H9 (cell line): ENCODE measurements around the gene CUEDC2. TPM values are rescaled to one million over a fixed set of nuclear protein-coding genes. Genes with fewer than 3 reads are reported as not detected.
A peak's percentile ranks its signal among the peaks of the same experiment; 100 is the strongest.

Experiments
- DNase-seq: peaks from one replicate; pipeline ENCODE4 v3.0.0-alpha.2; 2017
- H2AFZ ChIP-seq: one replicate; pipeline ENCODE4 v1.6.1; 2013; ENCODE audit warnings: mild to moderate bottlenecking, low read length, control low read depth, moderate library complexity
- H2AK5ac ChIP-seq: 2 replicates; pipeline ENCODE4 v1.6.1; 2013; ENCODE audit warnings: low read length, control low read depth, mixed read lengths; ENCODE audit not compliant: insufficient read length
- H2BK120ac ChIP-seq: one replicate; pipeline ENCODE4 v1.6.1; 2013; ENCODE audit warnings: low read depth, mild to moderate bottlenecking, low read length, control low read depth, inconsistent platforms; ENCODE audit not compliant: poor library complexity, severe bottlenecking
- H2BK12ac ChIP-seq: 2 replicates; pipeline ENCODE4 v1.6.1; 2013; ENCODE audit warnings: low read length, control low read depth, mixed read lengths, low read depth; ENCODE audit not compliant: insufficient read length
- H2BK15ac ChIP-seq: 2 replicates; pipeline ENCODE4 v1.6.1; 2013; ENCODE audit warnings: low read depth, low read length, control low read depth
- H2BK20ac ChIP-seq: one replicate; pipeline ENCODE4 v1.6.1; 2013; ENCODE audit warnings: low read depth, mild to moderate bottlenecking, low read length, control low read depth, inconsistent platforms; ENCODE audit not compliant: poor library complexity, severe bottlenecking
- H2BK5ac ChIP-seq: 2 replicates; pipeline ENCODE4 v1.6.1; 2013; ENCODE audit warnings: low read length, control low read depth, mixed read lengths; ENCODE audit not compliant: insufficient read length
- H3K14ac ChIP-seq: 2 replicates; pipeline ENCODE4 v1.6.1; 2013; ENCODE audit warnings: low read length, control low read depth; ENCODE audit not compliant: insufficient read depth
- H3K18ac ChIP-seq: 2 replicates; pipeline ENCODE4 v1.6.1; 2013; ENCODE audit warnings: low read depth, mild to moderate bottlenecking, mixed read lengths, low read length, control low read depth; ENCODE audit not compliant: insufficient read length
- H3K23ac ChIP-seq: 2 replicates; pipeline ENCODE4 v1.6.1; 2013; ENCODE audit warnings: low read length, control low read depth, mixed read lengths, low read depth; ENCODE audit not compliant: insufficient read length
- H3K23me2 ChIP-seq: 2 replicates; pipeline ENCODE4 v1.6.1; 2013; ENCODE audit warnings: low read depth, mild to moderate bottlenecking, mixed read lengths, low read length, control low read depth; ENCODE audit not compliant: insufficient read length, poor library complexity, severe bottlenecking
- H3K27ac ChIP-seq: 2 replicates; pipeline ENCODE4 v1.5.1; 2013; ENCODE audit warnings: low read length, control low read depth, mixed read lengths, low read depth; ENCODE audit not compliant: insufficient read length
- H3K27me3 ChIP-seq: 2 replicates; pipeline ENCODE4 v1.6.1; 2013; ENCODE audit warnings: low read length, control low read depth, inconsistent platforms; ENCODE audit not compliant: insufficient read depth
- H3K4ac ChIP-seq: 2 replicates; pipeline ENCODE4 v1.6.1; 2013; ENCODE audit warnings: low read depth, mild to moderate bottlenecking, control low read depth, inconsistent platforms, low read length, moderate library complexity
- H3K4me1 ChIP-seq: 2 replicates; pipeline ENCODE4 v1.6.1; 2013; ENCODE audit warnings: low read length, control low read depth, inconsistent platforms; ENCODE audit not compliant: insufficient read depth
- H3K4me2 ChIP-seq: 2 replicates; pipeline ENCODE4 v1.6.1; 2013; ENCODE audit warnings: low read length, control low read depth, mixed read lengths; ENCODE audit not compliant: insufficient read length, insufficient read depth
- H3K56ac ChIP-seq: 2 replicates; pipeline ENCODE4 v1.6.1; 2013; ENCODE audit warnings: low read depth, mild to moderate bottlenecking, mixed read lengths, low read length, control low read depth; ENCODE audit not compliant: insufficient read length
- H3K79me1 ChIP-seq: 2 replicates; pipeline ENCODE4 v1.6.1; 2013; ENCODE audit warnings: low read depth, mild to moderate bottlenecking, moderate library complexity, low read length, control low read depth, inconsistent platforms; ENCODE audit not compliant: insufficient read depth, poor library complexity, severe bottlenecking
- H3K79me2 ChIP-seq: 2 replicates; pipeline ENCODE4 v1.6.1; 2013; ENCODE audit warnings: low read length, control low read depth, inconsistent platforms; ENCODE audit not compliant: insufficient read depth
- H3K9ac ChIP-seq: 2 replicates; pipeline ENCODE4 v1.6.1; 2013; ENCODE audit warnings: low read length, control low read depth, mixed read lengths; ENCODE audit not compliant: insufficient read length; ENCODE audit errors: extremely low read depth
- H3K9me3 ChIP-seq: one replicate; pipeline ENCODE4 v1.6.1; 2013; ENCODE audit warnings: low read depth, low read length, inconsistent platforms; ENCODE audit not compliant: control insufficient read depth
- H3T11ph ChIP-seq: one replicate; pipeline ENCODE4 v1.6.1; 2013; ENCODE audit warnings: mild to moderate bottlenecking, low read length, control low read depth, inconsistent platforms
- H4K20me1 ChIP-seq: one replicate; pipeline ENCODE4 v1.6.1; 2013; ENCODE audit not compliant: control insufficient read depth, insufficient read length, insufficient read depth
- H4K5ac ChIP-seq: 2 replicates; pipeline ENCODE4 v1.6.1; 2013; ENCODE audit warnings: low read depth, mild to moderate bottlenecking, mixed read lengths, low read length, control low read depth; ENCODE audit not compliant: insufficient read length
- H4K8ac ChIP-seq: replicated peaks from 2 replicates; pipeline ENCODE4 v1.6.1; 2013; ENCODE audit warnings: low read length, control low read depth, mixed read lengths, low read depth; ENCODE audit not compliant: insufficient read length
- H4K91ac ChIP-seq: 2 replicates; pipeline ENCODE4 v1.6.1; 2013; ENCODE audit warnings: low read depth, mild to moderate bottlenecking, moderate library complexity, mixed read lengths, low read length, control low read depth; ENCODE audit not compliant: insufficient read length
- H3K27ac Mint-ChIP-seq, 3 experiments: 2 replicates in 2 of 3; 3 replicates in 1 of 3; pipeline ENCODE4 v1.8.0; 2020 to 2021; ENCODE audit warnings: mixed read lengths in 3 of 3, mild to moderate bottlenecking in 1 of 3, moderate library complexity in 1 of 3
- H3K27me3 Mint-ChIP-seq: 2 replicates; pipeline ENCODE4 v1.8.0; 2021; ENCODE audit warnings: low read depth, mild to moderate bottlenecking, moderate library complexity, mixed read lengths
- H3K36me3 Mint-ChIP-seq, 3 experiments: 2 replicates in 2 of 3; 3 replicates in 1 of 3; pipeline ENCODE4 v1.8.0; 2020 to 2021; ENCODE audit warnings: low read depth in 3 of 3, mixed read lengths in 3 of 3; ENCODE audit not compliant: insufficient read depth in 1 of 3
- H3K4me1 Mint-ChIP-seq, 2 experiments: 2 replicates each; pipeline ENCODE4 v1.8.0; 2020; ENCODE audit warnings: mixed read lengths in 2 of 2
- H3K4me3 Mint-ChIP-seq, 2 experiments: 2 replicates in 1 of 2; 3 replicates in 1 of 2; pipeline ENCODE4 v1.8.0; 2020 to 2021; ENCODE audit warnings: mild to moderate bottlenecking in 2 of 2, mixed read lengths in 2 of 2, moderate library complexity in 1 of 2
- H3K9me3 Mint-ChIP-seq, 2 experiments: 2 replicates in 1 of 2; 3 replicates in 1 of 2; pipeline ENCODE4 v1.8.0; 2020; ENCODE audit warnings: mild to moderate bottlenecking in 2 of 2, mixed read lengths in 2 of 2, moderate library complexity in 1 of 2
- WGBS: extraction: QIAGEN DNeasy Blood & Tissue Kit; methylation state at CpG from one replicate; pipeline ENCODE4 v1.1.7; 2013; ENCODE audit warnings: missing lambda C conversion rate, low lambda C conversion rate, mixed read lengths; ENCODE audit not compliant: insufficient read length; ENCODE audit errors: extremely low coverage; 5-methylcytosine and 5-hydroxymethylcytosine counted together
- total RNA-seq: library from RNA; stranded (reverse); gene quantifications from 2 replicates; pipeline ENCODE4 v1.2.1, GENCODE V29; 2021
- TF ChIP-seq, protein P1 (sequence below): fragments of 200-600 bp; sonication (generic); conservative IDR thresholded peaks from 3 replicates; pipeline ENCODE4 v1.8.0; 2021; ENCODE audit warnings: antibody characterized with exemption, mild to moderate bottlenecking

The CUEDC2 gene
- total RNA-seq, 1 experiment from 2014 or later: 41.2 TPM

DNA sequence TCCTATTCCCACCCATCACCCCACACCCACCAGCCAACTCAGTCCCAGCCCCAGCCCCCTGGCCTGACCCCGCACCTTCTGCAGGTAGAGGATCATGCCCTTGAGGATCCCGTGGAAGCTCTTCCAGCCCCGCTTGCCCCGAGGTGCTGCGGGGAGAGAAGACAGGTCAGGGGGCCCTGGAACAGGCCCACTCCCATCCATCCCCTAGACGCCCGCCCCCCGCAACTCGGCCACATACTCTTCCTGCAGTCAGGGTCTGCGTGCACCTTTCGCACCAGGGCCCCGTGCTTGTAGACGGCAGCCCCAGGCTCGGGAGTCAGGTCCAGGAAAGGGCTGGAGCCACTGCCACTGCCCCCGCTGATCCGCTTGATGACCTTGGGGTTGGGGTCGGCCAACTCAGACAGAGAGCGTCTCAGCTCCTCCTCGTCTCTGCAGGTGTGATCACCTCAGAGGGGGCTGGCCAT is 27.2 kb downstream of the CUEDC2 start:
- Histone ChIP-seq H2AK5ac (no peak overlapping the region), H3K9ac (no peak overlapping the region), H2BK20ac (no peak overlapping the region), H3K79me2 (no peaks in the 10 kb centered on the region), H4K5ac (no peak overlapping the region), H3K27me3 (peaks cover 21% of the 10 kb centered on the region; the same call in 1 of the 2 replicates), H2BK5ac (no peak overlapping the region), H4K91ac (no peak overlapping the region), H3K9me3 (no peaks in the 10 kb centered on the region), H3T11ph (no peak overlapping the region), H3K23ac (no peak overlapping the region), H3K14ac (no peak overlapping the region), H3K18ac (no peak overlapping the region), H3K4me1 (no peaks in the 10 kb centered on the region), H3K4ac (no peak overlapping the region), H4K8ac (no peak overlapping the region), H2BK12ac (no peak overlapping the region), H3K79me1 (no peaks in the 10 kb centered on the region), H2AFZ (no peak overlapping the region), H3K56ac (no peak overlapping the region), H2BK15ac (no peak overlapping the region), H4K20me1 (peaks cover 2% of the 10 kb centered on the region), H2BK120ac (no peak overlapping the region), H3K4me2 (no peak overlapping the region), H3K27ac (no peak overlapping the region), H3K23me2 (no peaks in the 10 kb centered on the region)
- Mint-ChIP-seq H3K27me3 (peaks cover 56% of the 10 kb centered on the region), H3K9me3 (peaks cover 0 to 4% of the 10 kb centered on the region in 2 experiments; a peak in 1 of 5 replicates), H3K27ac (0 out of 7 replicates have a peak overlapping the region, but pooled peaks of 1 of the 3 experiments have one; percentile 27), H3K4me3 (no peak overlapping the region), H3K36me3 (peaks cover 3 to 16% (median 9%) of the 10 kb centered on the region in 3 experiments; a peak in 5 of 7 replicates), H3K4me1 (peaks cover 11 to 14% of the 10 kb centered on the region in 2 experiments)
- DNase-seq: no peak
- no CpG with 5 or more reads among the region's 19 CpGs for WGBS
- TF ChIP-seq, protein P1, sequence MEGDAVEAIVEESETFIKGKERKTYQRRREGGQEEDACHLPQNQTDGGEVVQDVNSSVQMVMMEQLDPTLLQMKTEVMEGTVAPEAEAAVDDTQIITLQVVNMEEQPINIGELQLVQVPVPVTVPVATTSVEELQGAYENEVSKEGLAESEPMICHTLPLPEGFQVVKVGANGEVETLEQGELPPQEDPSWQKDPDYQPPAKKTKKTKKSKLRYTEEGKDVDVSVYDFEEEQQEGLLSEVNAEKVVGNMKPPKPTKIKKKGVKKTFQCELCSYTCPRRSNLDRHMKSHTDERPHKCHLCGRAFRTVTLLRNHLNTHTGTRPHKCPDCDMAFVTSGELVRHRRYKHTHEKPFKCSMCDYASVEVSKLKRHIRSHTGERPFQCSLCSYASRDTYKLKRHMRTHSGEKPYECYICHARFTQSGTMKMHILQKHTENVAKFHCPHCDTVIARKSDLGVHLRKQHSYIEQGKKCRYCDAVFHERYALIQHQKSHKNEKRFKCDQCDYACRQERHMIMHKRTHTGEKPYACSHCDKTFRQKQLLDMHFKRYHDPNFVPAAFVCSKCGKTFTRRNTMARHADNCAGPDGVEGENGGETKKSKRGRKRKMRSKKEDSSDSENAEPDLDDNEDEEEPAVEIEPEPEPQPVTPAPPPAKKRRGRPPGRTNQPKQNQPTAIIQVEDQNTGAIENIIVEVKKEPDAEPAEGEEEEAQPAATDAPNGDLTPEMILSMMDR: no peak
